Activated CD4-positive, alpha-beta memory T cell treated with anti-CD3 and anti-CD28 coated beads, Interleukin-2, amount 10 ng/mL, durations not matched to agents 7 days and 5 days (primary cell): ENCODE data around the gene KHK. TPM values are rescaled to one million over a fixed set of nuclear protein-coding genes. Genes with fewer than 3 reads are reported as not detected.
"Not testable (repeated sequence)": the region's sequence is repeated elsewhere in the genome, so short reads cannot be mapped to it uniquely, and the experiment has no call there.

Source experiments
- CTCF ChIA-PET: fragments of 350-600 bp; sonication (Branson Sonifier 250); formaldehyde crosslinking; loops from one replicate; lab custom pipeline; 2021; ENCODE audit warnings: antibody characterized with exemption, inconsistent platforms; lab: Charles Lee
- POLR2A ChIA-PET: fragments of 350-600 bp; sonication (Branson Sonifier 250); formaldehyde crosslinking; loops from one replicate; lab custom pipeline; 2021; ENCODE audit warnings: antibody characterized with exemption; lab: Charles Lee
- DNase-seq: peaks from one replicate; pipeline ENCODE4 v3.0.0-alpha.2; 2020
- H3K27ac Mint-ChIP-seq: one replicate; pipeline ENCODE4 v1.8.0; 2021; ENCODE audit warnings: mild to moderate bottlenecking, mixed read lengths
- H3K27me3 Mint-ChIP-seq: one replicate; pipeline ENCODE4 v1.8.0; 2021; ENCODE audit warnings: mixed read lengths
- H3K36me3 Mint-ChIP-seq: one replicate; pipeline ENCODE4 v1.8.0; 2021; ENCODE audit warnings: low read depth, mixed read lengths
- H3K4me1 Mint-ChIP-seq: one replicate; pipeline ENCODE4 v1.8.0; 2021; ENCODE audit warnings: mixed read lengths
- H3K4me3 Mint-ChIP-seq: one replicate; pipeline ENCODE4 v1.8.0; 2021; ENCODE audit warnings: mild to moderate bottlenecking, mixed read lengths
- H3K9me3 Mint-ChIP-seq: one replicate; pipeline ENCODE4 v1.8.0; 2021; ENCODE audit warnings: mixed read lengths
- total RNA-seq, 2 experiments: library from RNA; stranded (reverse); gene quantifications; one replicate each; pipeline ENCODE4 v1.2.3, GENCODE V29; 2021

Gene KHK
- total RNA-seq, 2 experiments from 2014 or later, result 5.6 to 6.6 TPM

- H3K27me3 Mint-ChIP-seq, result no peaks in the 10 kb centered on the region
- H3K4me3 Mint-ChIP-seq, result no peak overlapping the region
- ChIA-PET POLR2A (interaction anchor here (1.6 kb wide), 1 partner anchor 15 kb away, joined by 5 read pairs; the partner anchor contains the start of gene ABHD1), CTCF (interaction anchor here (0.7 to 1.2 kb wide), 2 partner anchors 10 to 460 kb away, joined by 3 to 5 read pairs; no protein-coding TSS in a partner anchor)
- no peaks in the 10 kb centered on the region for H3K9me3 Mint-ChIP-seq
- H3K27ac Mint-ChIP-seq, result no peak overlapping the region
- no peaks in the 10 kb centered on the region for H3K36me3 Mint-ChIP-seq
- DNase-seq, result no peak
- no peaks in the 10 kb centered on the region for H3K4me1 Mint-ChIP-seq
These were observed 22.5 kb downstream of the KHK start for GRCh38 chr2:27109083-27109482.

DNA sequence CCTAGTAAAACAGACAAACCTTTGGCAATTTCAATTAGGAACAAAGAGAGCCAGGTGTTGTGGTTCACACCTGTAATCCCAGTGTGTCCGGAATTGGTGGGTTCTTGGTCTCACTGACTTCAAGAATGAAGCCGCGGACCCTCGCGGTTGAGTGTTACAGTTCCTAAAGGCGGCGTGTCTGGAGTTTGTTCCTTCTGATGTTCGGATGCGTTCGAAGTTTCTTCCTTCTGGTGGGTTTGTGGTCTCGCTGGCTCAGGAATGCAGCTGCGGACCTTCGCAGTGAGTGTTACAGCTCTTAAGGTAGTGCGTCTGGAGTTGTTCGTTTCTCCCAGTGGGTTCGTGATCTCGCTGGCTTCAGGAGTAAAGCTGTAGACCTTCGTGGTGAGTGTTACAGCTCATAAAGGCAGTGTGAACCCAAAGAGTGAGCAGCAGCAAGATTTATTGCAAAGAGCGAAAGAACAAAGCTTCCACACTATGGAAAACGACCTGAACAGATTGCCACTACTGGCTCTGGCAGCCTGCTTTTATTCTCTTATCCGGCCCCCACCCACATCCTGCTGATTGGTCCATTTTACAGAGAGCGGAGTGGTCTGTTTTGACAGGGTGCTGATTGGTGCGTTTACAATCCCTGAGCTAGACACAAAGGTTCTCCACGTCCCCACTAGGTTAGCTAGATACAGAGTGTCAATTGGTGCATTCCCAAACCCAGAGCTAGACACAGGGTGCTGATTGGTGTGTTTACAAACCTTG is 24.2 kb downstream of the KHK start:
- POLR2A ChIA-PET, CTCF ChIA-PET, H3K36me3 Mint-ChIP-seq, H3K9me3 Mint-ChIP-seq, H3K4me3 Mint-ChIP-seq, DNase-seq, H3K4me1 Mint-ChIP-seq, H3K27ac Mint-ChIP-seq, H3K27me3 Mint-ChIP-seq: not testable (repeated sequence)

GRCh38 chr2:27111392-27112078 is 25.0 kb downstream of the KHK start:
- CTCF ChIA-PET, H3K27me3 Mint-ChIP-seq, H3K4me1 Mint-ChIP-seq, H3K4me3 Mint-ChIP-seq, H3K36me3 Mint-ChIP-seq, DNase-seq, H3K9me3 Mint-ChIP-seq, H3K27ac Mint-ChIP-seq: not testable (repeated sequence)
- POLR2A ChIA-PET, result interaction anchor here (1.1 kb wide), 1 partner anchor 14 kb away, joined by 3 read pairs; no protein-coding TSS in a partner anchor

GRCh38 chr2:27115519-27115918 is 28.9 kb downstream of the KHK start:
- CTCF ChIA-PET, result interaction anchor here (1.4 kb wide), 1 partner anchor 18 kb away, joined by 4 read pairs; no protein-coding TSS in a partner anchor

DNA sequence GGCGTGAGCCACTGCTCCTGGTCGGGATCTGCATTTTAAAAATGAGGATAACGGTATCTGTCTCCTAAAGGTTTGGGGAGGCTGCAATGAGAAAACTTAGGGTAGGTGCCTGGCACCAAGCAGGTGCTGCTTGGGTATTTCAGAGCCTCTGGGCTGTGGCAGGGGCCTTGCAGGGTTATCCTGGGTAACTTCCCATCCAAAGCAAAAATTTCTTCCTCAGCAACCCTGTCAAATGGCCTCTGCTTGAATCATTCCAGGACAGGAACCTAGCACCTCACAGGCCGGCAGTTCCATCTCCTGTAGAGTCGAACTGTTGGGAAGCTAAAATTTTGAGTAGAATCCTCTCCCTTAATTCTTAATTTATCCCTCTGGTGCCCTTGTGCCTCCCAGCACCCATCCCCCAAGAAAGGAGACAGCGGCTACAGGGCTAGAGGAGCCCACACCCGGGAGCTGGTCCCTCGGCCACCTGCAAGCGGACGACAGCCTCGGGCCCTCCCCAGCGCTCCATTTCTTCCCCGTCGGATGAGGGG is 31.5 kb downstream of the KHK start:
- no peaks in the 10 kb centered on the region for H3K9me3 Mint-ChIP-seq
- no peak overlapping the region for H3K27ac Mint-ChIP-seq
- H3K4me3 Mint-ChIP-seq, result no peak overlapping the region
- ChIA-PET CTCF (no interaction called here), POLR2A (no interaction called here)
- no peak for DNase-seq
- H3K4me1 Mint-ChIP-seq, result peaks cover 7% of the 10 kb centered on the region
- no peaks in the 10 kb centered on the region for H3K36me3 Mint-ChIP-seq
- H3K27me3 Mint-ChIP-seq, result peaks cover 57% of the 10 kb centered on the region

More at GRCh38 chr2:27115519-27115918, 28.9 kb downstream of the KHK start:
- Mint-ChIP-seq H3K9me3 (no peaks in the 10 kb centered on the region), H3K36me3 (no peaks in the 10 kb centered on the region), H3K27me3 (peaks cover 34% of the 10 kb centered on the region), H3K4me3 (no peak overlapping the region), H3K4me1 (peaks cover 6% of the 10 kb centered on the region), H3K27ac (no peak overlapping the region)
- DNase-seq, result no peak
- POLR2A ChIA-PET, result no interaction called here

- POLR2A ChIA-PET, result no interaction called here
- no peaks in the 10 kb centered on the region for H3K36me3 Mint-ChIP-seq
- CTCF ChIA-PET, result no interaction called here
- no peaks in the 10 kb centered on the region for H3K9me3 Mint-ChIP-seq
- H3K27me3 Mint-ChIP-seq, result peaks cover 59% of the 10 kb centered on the region
- H3K4me1 Mint-ChIP-seq, result peaks cover 11% of the 10 kb centered on the region
- H3K4me3 Mint-ChIP-seq, result peak within 1 kb of the TSS; percentile 59
- no peak for DNase-seq
- H3K27ac Mint-ChIP-seq, result no peak within 1 kb of the TSS
These were observed 32.2 kb downstream of the KHK start, which contains the start of gene CGREF1 for GRCh38 chr2:27118525-27119329. CGREF1 (minus strand) TSS chr2:27119128; CDS start chr2:27104366, 14,762 bp downstream.

- H3K27ac Mint-ChIP-seq, H3K9me3 Mint-ChIP-seq, DNase-seq, H3K36me3 Mint-ChIP-seq, POLR2A ChIA-PET, CTCF ChIA-PET: not testable (repeated sequence)
- Mint-ChIP-seq H3K4me3 (peak overlapping the region; percentile 59), H3K4me1 (peaks cover 14% of the 10 kb centered on the region), H3K27me3 (peaks cover 62% of the 10 kb centered on the region)
These were observed 32.7 kb downstream of the KHK start for GRCh38 chr2:27119330-27119670.

- Mint-ChIP-seq H3K4me3 (no peak overlapping the region), H3K9me3 (no peaks in the 10 kb centered on the region), H3K4me1 (peaks cover 14% of the 10 kb centered on the region), H3K27me3 (peaks cover 53% of the 10 kb centered on the region), H3K36me3 (no peaks in the 10 kb centered on the region), H3K27ac (no peak overlapping the region)
- POLR2A ChIA-PET, result interaction anchor here (1.2 kb wide), 1 partner anchor 9 kb away, joined by 3 read pairs; no protein-coding TSS in a partner anchor
- DNase-seq, result no peak
- CTCF ChIA-PET, result interaction anchor here (4.0 kb wide), 1 partner anchor 12 kb away, joined by 26 read pairs; the partner anchor contains the start of gene PREB
These were observed 35.3 kb downstream of the KHK start for GRCh38 chr2:27121906-27122305.

DNA sequence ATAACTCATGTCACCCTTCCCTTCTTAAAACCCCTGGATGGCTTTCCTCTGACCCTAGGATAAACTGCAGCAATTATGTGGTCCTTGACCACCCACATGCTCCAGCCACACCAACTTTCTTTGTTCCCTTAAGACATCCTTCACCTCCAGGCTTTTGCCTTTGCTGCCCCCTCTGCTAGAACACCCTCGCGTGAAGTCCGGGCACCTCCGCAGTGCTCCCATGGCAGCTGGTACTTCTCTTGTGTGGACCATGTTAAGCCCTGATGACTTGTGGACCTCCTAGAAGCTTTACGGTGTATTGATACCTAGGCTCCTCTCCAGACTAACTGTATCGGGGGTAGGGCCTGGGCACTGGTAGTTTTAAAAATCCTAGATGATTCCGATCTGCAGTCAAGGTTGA is 36.2 kb downstream of the KHK start:
- POLR2A ChIA-PET, result interaction anchor here (0.7 to 3.0 kb wide), 4 partner anchors 10 to 89 kb away, joined by 3 to 57 read pairs (median 4); partner anchors contain the start of genes ATRAID, OST4, PREB and SLC5A6

GRCh38 chr2:27123302-27124150 is 37.0 kb downstream of the KHK start, which contains the start of gene ABHD1:
ABHD1 (plus strand) TSS chr2:27123815; CDS start chr2:27123949, 134 bp downstream.
- DNase-seq, result peak; percentile 62
- CTCF ChIA-PET, result interaction anchor here (0.8 to 4.0 kb wide), 10 partner anchors 9 to 179 kb away, joined by 3 to 26 read pairs (median 4); partner anchors contain the start of gene PREB
- Mint-ChIP-seq H3K4me1 (peaks cover 14% of the 10 kb centered on the region), H3K36me3 (no peaks in the 10 kb centered on the region), H3K27ac (no peak within 1 kb of the TSS), H3K9me3 (no peaks in the 10 kb centered on the region), H3K4me3 (peak within 1 kb of the TSS; percentile 79), H3K27me3 (peaks cover 41% of the 10 kb centered on the region)
- POLR2A ChIA-PET, result interaction anchor here (0.7 to 3.0 kb wide), 9 partner anchors 10 to 88 kb away, joined by 3 to 57 read pairs (median 3); partner anchors contain the start of genes AGBL5, ATRAID, OST4 and PREB

More for the DNA sequence above, 36.2 kb downstream of the KHK start:
- DNase-seq, result no peak
- peak overlapping the region; percentile 79 for H3K4me3 Mint-ChIP-seq
- no peaks in the 10 kb centered on the region for H3K9me3 Mint-ChIP-seq
- CTCF ChIA-PET, result interaction anchor here (0.9 to 4.0 kb wide), 7 partner anchors 11 to 180 kb away, joined by 3 to 26 read pairs (median 5); partner anchors contain the start of gene PREB
- no peaks in the 10 kb centered on the region for H3K36me3 Mint-ChIP-seq
- peaks cover 46% of the 10 kb centered on the region for H3K27me3 Mint-ChIP-seq
- H3K27ac Mint-ChIP-seq, result no peak overlapping the region
- H3K4me1 Mint-ChIP-seq, result peaks cover 14% of the 10 kb centered on the region

DNA sequence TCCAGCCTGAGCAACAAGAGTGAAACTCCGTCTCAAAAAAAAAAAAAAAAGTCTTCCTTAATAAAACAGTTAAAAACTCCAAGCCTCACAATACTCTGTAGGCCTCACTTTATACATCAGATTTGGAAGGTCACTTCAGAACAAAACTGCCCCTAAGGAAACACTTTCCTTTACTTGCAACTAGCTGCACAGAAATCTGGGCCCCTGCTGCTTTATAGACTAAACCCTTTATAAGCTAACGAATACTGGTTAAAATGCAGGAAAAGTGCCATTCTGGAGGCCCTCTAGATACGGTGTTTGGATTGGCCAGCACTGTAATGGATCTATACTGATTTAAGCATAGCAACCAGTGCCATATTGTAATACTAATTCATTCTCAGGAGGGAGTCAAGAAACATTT is 38.5 kb downstream of the KHK start:
- no peak overlapping the region for H3K27ac Mint-ChIP-seq
- ChIA-PET POLR2A (interaction anchor here (1.0 to 3.0 kb wide), 2 partner anchors 9 to 13 kb away, joined by 3 to 57 read pairs; partner anchors contain the start of gene PREB), CTCF (interaction anchor here (1.9 to 4.0 kb wide), 2 partner anchors 9 to 155 kb away, joined by 5 to 26 read pairs; partner anchors contain the start of gene PREB)
- H3K36me3 Mint-ChIP-seq, result peaks cover 7% of the 10 kb centered on the region
- H3K9me3 Mint-ChIP-seq, result no peaks in the 10 kb centered on the region
- DNase-seq, result no peak
- H3K4me1 Mint-ChIP-seq, result peaks cover 9% of the 10 kb centered on the region
- H3K4me3 Mint-ChIP-seq, result no peak overlapping the region
- H3K27me3 Mint-ChIP-seq, result peaks cover 30% of the 10 kb centered on the region
